Measurements from ENCODE around the gene CABP5.

The CABP5 gene

GRCh38 chr19:48059331-48059730 is 15.5 kb upstream of the CABP5 start:
- Histone ChIP-seq H3K4me3 (ENCODE audit: low read depth, low read length) (no peak overlapping the region), H3K27me3 (ENCODE audit: insufficient read depth, low read depth, severe bottlenecking) (no peaks in the 10 kb centered on the region), H3K36me3 (no peaks in the 10 kb centered on the region), H3K9me3 (ENCODE audit: severe bottlenecking) (no peaks in the 10 kb centered on the region), H3K27ac (no peak overlapping the region)
- no peak for DNase-seq
- TF ChIP-seq CTCF (IDR thresholded peaks at IDR 0.05; ENCODE audit: low read depth, low read length) = no peak

- H3K27me3 ChIP-seq (ENCODE audit: insufficient read depth, low read depth, severe bottlenecking) = no peaks in the 10 kb centered on the region
- H3K27ac ChIP-seq = no peak overlapping the region
- no peak overlapping the region for H3K4me3 ChIP-seq (ENCODE audit: low read depth, low read length)
- TF ChIP-seq CTCF (IDR thresholded peaks at IDR 0.05; ENCODE audit: low read depth, low read length) = no peak
- no peak for DNase-seq
- H3K36me3 ChIP-seq = no peaks in the 10 kb centered on the region
- H3K9me3 ChIP-seq (ENCODE audit: severe bottlenecking) = peaks cover 6% of the 10 kb centered on the region
These were observed 10.0 kb upstream of the CABP5 start for GRCh38 chr19:48053856-48054255.

GRCh38 chr19:48053076-48053475 is 9.2 kb upstream of the CABP5 start:
- Histone ChIP-seq H3K27ac (no peak overlapping the region), H3K27me3 (ENCODE audit: insufficient read depth, low read depth, severe bottlenecking) (no peaks in the 10 kb centered on the region), H3K36me3 (no peaks in the 10 kb centered on the region), H3K4me3 (ENCODE audit: low read depth, low read length) (no peak overlapping the region), H3K9me3 (ENCODE audit: severe bottlenecking) (peaks cover 11% of the 10 kb centered on the region)
- DNase-seq = no peak
- no peak for TF ChIP-seq CTCF (IDR thresholded peaks at IDR 0.05; ENCODE audit: low read depth, low read length)

GRCh38 chr19:48051335-48052033 is 7.6 kb upstream of the CABP5 start:
- H3K36me3 ChIP-seq = no peaks in the 10 kb centered on the region

GRCh38 chr19:48044561-48044960 is 682 bp upstream of the CABP5 start:
- H3K9me3 ChIP-seq (ENCODE audit: severe bottlenecking) = peaks cover 16% of the 10 kb centered on the region
- peak overlapping the region; percentile 84 for H3K27ac ChIP-seq
- no peak overlapping the region for H3K4me3 ChIP-seq (ENCODE audit: low read depth, low read length)
- DNase-seq = no peak
- peaks cover 4% of the 10 kb centered on the region; the same call in 1 of the 2 replicates for H3K36me3 ChIP-seq
- TF ChIP-seq CTCF (IDR thresholded peaks at IDR 0.05; ENCODE audit: low read depth, low read length) = no peak
- H3K27me3 ChIP-seq (ENCODE audit: insufficient read depth, low read depth, severe bottlenecking) = no peaks in the 10 kb centered on the region

More at GRCh38 chr19:48051335-48052033, 7.6 kb upstream of the CABP5 start:
- TF ChIP-seq CTCF (IDR thresholded peaks at IDR 0.05; ENCODE audit: low read depth, low read length) = no peak
- no peak overlapping the region for H3K27ac ChIP-seq
- H3K27me3 ChIP-seq (ENCODE audit: insufficient read depth, low read depth, severe bottlenecking) = no peaks in the 10 kb centered on the region
- no peak for DNase-seq
- peaks cover 13% of the 10 kb centered on the region for H3K9me3 ChIP-seq (ENCODE audit: severe bottlenecking)
- no peak overlapping the region for H3K4me3 ChIP-seq (ENCODE audit: low read depth, low read length)
